C4-2B (cell line): ENCODE measurements around the gene CLDN24.

Source experiments
- ZFX ChIP-seq: fragments of 450-650 bp; IDR thresholded peaks from 2 replicates; pipeline ENCODE4 v1.6.1; 2017
- TF ChIP-seq, protein P1 (sequence below): fragments of 450-650 bp; conservative IDR thresholded peaks from 2 replicates; pipeline ENCODE4 v1.5.1; 2017; ENCODE audit warnings: mild to moderate bottlenecking

- TF ChIP-seq, protein P1, sequence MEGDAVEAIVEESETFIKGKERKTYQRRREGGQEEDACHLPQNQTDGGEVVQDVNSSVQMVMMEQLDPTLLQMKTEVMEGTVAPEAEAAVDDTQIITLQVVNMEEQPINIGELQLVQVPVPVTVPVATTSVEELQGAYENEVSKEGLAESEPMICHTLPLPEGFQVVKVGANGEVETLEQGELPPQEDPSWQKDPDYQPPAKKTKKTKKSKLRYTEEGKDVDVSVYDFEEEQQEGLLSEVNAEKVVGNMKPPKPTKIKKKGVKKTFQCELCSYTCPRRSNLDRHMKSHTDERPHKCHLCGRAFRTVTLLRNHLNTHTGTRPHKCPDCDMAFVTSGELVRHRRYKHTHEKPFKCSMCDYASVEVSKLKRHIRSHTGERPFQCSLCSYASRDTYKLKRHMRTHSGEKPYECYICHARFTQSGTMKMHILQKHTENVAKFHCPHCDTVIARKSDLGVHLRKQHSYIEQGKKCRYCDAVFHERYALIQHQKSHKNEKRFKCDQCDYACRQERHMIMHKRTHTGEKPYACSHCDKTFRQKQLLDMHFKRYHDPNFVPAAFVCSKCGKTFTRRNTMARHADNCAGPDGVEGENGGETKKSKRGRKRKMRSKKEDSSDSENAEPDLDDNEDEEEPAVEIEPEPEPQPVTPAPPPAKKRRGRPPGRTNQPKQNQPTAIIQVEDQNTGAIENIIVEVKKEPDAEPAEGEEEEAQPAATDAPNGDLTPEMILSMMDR: no peak
- no peak for TF ChIP-seq ZFX
These were observed 22.8 kb downstream of the CLDN24 start for GRCh38 chr4:183299464-183299863.
